Measurements from ENCODE around the gene TM4SF20. TPM values are rescaled to one million over a fixed set of nuclear protein-coding genes. Genes with fewer than 3 reads are reported as not detected.

Gene TM4SF20
- total and polyA plus RNA-seq, 4 donors: not detected

DNA sequence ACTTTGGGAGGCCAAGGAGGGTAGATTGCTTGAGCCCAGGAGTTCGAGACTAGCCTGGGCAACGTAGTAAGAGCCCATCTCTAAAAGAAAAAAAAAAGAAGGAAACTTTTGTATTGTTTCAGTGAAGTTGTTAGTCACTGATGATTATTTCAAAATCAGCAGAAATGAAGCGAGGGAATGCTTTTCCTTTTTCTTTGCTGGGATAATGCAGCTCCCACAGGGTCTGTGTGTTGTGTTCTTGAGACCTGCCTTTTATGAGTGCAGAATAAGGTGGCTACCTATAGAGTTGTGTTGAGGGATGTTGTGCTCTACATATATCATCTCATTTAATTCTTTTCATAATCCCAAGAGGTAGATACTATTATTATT is 11.7 kb downstream of the TM4SF20 start:
- H3K27ac ChIP-seq (ENCODE audit: low read depth in 1 of 2, low read length in 2 of 2): no peak overlapping the region
- H3K27me3 ChIP-seq (ENCODE audit: control insufficient read depth in 4 of 4, insufficient read depth in 4 of 4, low read length in 3 of 4): no peaks in the 10 kb centered on the region
- no peaks in the 10 kb centered on the region for H3K9me3 ChIP-seq (ENCODE audit: control insufficient read depth in 4 of 4, low read length in 3 of 4)
- DNase-seq (ENCODE audit: low spot score): no peak
- no peaks in the 10 kb centered on the region for H3K36me3 ChIP-seq (ENCODE audit: control insufficient read depth in 4 of 4, insufficient read depth in 3 of 4, low read depth in 1 of 4, low read length in 3 of 4)
- H3K4me1 ChIP-seq (ENCODE audit: control insufficient read depth in 4 of 4, insufficient read depth in 4 of 4, low read length in 3 of 4): no peaks in the 10 kb centered on the region
- H3K9ac ChIP-seq (ENCODE audit: low read depth in 1 of 2, low read length in 2 of 2): no peak overlapping the region
- TF ChIP-seq FOXA2 (IDR thresholded peaks at IDR 0.05) (no peak), RAD21 (IDR thresholded peaks at IDR 0.05) (no peak), TAF1 (conservative IDR thresholded peaks at IDR 0.05) (no peak), JUND (IDR thresholded peaks at IDR 0.05) (no peak), GABPA (IDR thresholded peaks at IDR 0.05 in 1 of 2, conservative IDR thresholded peaks at IDR 0.05 in 1 of 2) (no peak), YY1 (IDR thresholded peaks at IDR 0.05) (no peak), SP1 (IDR thresholded peaks at IDR 0.05) (no peak), EGR1 (IDR thresholded peaks at IDR 0.05; ENCODE audit: low read depth in 2 of 2) (no peak)
- TF ChIP-seq, protein P1, sequence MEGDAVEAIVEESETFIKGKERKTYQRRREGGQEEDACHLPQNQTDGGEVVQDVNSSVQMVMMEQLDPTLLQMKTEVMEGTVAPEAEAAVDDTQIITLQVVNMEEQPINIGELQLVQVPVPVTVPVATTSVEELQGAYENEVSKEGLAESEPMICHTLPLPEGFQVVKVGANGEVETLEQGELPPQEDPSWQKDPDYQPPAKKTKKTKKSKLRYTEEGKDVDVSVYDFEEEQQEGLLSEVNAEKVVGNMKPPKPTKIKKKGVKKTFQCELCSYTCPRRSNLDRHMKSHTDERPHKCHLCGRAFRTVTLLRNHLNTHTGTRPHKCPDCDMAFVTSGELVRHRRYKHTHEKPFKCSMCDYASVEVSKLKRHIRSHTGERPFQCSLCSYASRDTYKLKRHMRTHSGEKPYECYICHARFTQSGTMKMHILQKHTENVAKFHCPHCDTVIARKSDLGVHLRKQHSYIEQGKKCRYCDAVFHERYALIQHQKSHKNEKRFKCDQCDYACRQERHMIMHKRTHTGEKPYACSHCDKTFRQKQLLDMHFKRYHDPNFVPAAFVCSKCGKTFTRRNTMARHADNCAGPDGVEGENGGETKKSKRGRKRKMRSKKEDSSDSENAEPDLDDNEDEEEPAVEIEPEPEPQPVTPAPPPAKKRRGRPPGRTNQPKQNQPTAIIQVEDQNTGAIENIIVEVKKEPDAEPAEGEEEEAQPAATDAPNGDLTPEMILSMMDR (IDR thresholded peaks at IDR 0.05; ENCODE audit: low read depth, low read length, missing input control): no peak
- TF ChIP-seq, protein P2, sequence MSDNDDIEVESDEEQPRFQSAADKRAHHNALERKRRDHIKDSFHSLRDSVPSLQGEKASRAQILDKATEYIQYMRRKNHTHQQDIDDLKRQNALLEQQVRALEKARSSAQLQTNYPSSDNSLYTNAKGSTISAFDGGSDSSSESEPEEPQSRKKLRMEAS (IDR thresholded peaks at IDR 0.05): no peak
- TF ChIP-seq, protein P3, sequence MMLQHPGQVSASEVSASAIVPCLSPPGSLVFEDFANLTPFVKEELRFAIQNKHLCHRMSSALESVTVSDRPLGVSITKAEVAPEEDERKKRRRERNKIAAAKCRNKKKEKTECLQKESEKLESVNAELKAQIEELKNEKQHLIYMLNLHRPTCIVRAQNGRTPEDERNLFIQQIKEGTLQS (IDR thresholded peaks at IDR 0.05): no peak
- 87% methylated on average over 3 of the region's 3 CpGs for WGBS
- no peak overlapping the region for H3K4me3 ChIP-seq (ENCODE audit: low read depth in 1 of 3, low read length in 3 of 3)

DNA sequence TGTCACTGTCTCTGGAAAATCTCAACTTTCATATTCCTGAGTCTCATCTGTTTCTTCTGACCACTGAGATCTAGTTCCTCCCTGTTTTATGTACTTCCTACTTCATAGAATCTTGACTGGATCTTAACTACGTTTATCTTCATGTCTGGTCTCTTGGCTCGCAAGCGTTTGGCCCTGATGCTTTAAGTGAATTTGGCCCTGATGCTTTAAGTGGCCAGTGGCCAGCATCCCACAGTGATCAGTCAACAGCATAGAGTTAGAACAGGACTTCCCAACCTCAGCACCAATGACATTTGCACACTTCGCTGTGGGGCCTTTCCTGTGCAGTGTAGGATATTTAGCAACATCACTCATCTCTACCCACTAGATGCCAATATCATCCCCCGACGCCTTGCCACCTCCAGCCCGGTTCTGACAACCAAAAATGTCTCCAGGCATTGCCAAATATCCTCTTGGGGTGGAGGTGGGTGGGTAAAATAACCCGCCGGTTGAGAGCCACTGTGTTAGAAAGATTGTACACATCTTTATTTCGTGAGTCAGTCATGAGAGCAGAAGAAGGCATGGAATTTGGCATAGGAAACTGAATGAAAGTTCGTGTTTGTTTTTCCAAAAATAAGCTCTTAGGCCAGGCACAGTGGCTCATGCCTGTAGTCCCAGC is 12.2 kb downstream of the TM4SF20 start:
- Histone ChIP-seq H3K27me3 (ENCODE audit: control insufficient read depth in 4 of 4, insufficient read depth in 4 of 4, low read length in 3 of 4) (no peaks in the 10 kb centered on the region), H3K4me1 (ENCODE audit: control insufficient read depth in 4 of 4, insufficient read depth in 4 of 4, low read length in 3 of 4) (no peaks in the 10 kb centered on the region), H3K9ac (ENCODE audit: low read depth in 1 of 2, low read length in 2 of 2) (no peak overlapping the region), H3K36me3 (ENCODE audit: control insufficient read depth in 4 of 4, insufficient read depth in 3 of 4, low read depth in 1 of 4, low read length in 3 of 4) (no peaks in the 10 kb centered on the region), H3K27ac (ENCODE audit: low read depth in 1 of 2, low read length in 2 of 2) (no peak overlapping the region), H3K4me3 (ENCODE audit: low read depth in 1 of 3, low read length in 3 of 3) (no peak overlapping the region), H3K9me3 (ENCODE audit: control insufficient read depth in 4 of 4, low read length in 3 of 4) (no peaks in the 10 kb centered on the region)
- no peak for DNase-seq (ENCODE audit: low spot score)
- TF ChIP-seq, protein P1 (IDR thresholded peaks at IDR 0.05; ENCODE audit: low read depth, low read length, missing input control): no peak
- TF ChIP-seq HNF4G (IDR thresholded peaks at IDR 0.05) (no peak), FOXA2 (IDR thresholded peaks at IDR 0.05) (no peak), GABPA (IDR thresholded peaks at IDR 0.05 in 1 of 2, conservative IDR thresholded peaks at IDR 0.05 in 1 of 2) (no peak), RXRA (IDR thresholded peaks at IDR 0.05) (no peak), JUND (IDR thresholded peaks at IDR 0.05) (no peak), TAF1 (conservative IDR thresholded peaks at IDR 0.05) (no peak)
- TF ChIP-seq, protein P3 (IDR thresholded peaks at IDR 0.05): no peak
- WGBS: 73% methylated on average over 11 of the region's 11 CpGs
